NCI-H1092 (cell line): ENCODE results near the gene C3orf52.

ENCODE experiments used
- DNase-seq: peaks from one replicate; lab custom pipeline; 2025; lab: John Stamatoyannopoulos, UW

The C3orf52 gene

DNA sequence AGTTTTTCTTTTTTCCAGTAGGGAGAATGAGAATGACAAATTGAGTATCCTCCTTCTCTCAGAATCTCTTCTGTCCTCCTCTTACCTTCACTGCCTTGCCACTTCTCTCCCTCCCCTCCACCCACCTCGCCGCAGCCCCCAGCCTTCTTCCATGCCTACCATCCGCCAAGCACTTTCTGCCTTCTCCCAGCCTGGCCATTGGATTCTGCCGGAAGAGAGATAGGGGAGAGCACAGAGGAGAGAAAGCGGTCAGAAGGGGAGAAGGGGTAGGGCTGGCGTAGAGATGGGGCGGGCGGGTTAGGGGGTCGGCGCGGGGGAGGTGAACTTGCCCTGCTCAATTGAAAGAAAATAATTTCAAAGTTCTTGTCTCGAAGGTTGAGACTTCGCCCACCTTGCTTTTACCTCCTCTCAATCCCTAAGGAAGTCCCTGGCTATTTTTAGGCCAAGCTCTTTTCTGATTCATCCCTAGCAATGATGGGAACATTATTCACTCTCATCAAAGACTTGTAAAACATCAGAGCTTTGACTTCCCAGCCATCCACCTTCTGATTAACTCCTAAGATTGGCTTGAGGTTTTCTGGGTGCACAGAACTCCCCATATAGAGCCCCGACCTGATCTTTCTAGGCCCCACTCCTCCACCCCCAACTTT is 811 bp downstream of the C3orf52 start:
- DNase-seq, result no peak

DNA sequence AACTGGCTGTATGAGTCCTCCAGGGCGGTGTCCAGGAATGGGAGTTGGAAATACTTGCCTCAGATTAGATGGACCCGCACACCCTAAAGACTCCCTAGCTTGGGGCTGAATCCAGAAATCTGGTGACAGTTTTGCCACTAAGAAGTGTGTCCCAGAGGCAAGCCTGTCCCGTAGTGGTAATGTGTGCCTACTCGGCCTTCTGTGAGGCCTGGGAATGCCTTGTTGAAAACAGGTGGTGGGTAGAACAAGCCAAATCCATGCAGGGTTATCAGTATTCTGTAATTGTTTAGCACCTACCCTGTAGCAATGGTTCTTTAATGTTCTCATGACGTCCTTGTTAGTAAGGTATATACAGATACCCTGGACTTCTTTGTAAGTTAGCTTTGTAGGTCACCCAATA is 1.6 kb downstream of the C3orf52 start:
- no peak for DNase-seq

DNA sequence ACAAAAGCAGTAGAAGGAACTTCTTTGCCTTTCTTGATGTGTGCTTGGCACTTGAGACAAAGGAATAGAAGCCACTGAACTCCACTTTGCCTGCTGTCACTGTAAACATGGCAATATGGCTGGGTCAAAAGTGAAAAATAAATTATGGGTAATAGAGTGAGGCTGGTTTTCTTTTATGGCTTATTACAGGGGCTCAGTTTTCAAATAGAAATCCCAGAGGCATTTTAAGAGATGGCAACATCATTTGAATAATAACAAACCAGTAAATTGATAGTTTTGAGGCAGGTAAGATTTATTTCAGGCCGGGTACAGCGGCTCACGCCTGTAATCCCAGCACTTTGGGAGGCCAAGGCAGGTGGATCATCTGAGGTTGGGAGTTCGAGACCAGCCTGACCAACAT is 2.8 kb downstream of the C3orf52 start:
- DNase-seq, result no peak

GRCh38 chr3:112089956-112090886 is 4.0 kb downstream of the C3orf52 start:
- no peak for DNase-seq

GRCh38 chr3:112090887-112091586 is 4.8 kb downstream of the C3orf52 start:
- no peak for DNase-seq

DNA sequence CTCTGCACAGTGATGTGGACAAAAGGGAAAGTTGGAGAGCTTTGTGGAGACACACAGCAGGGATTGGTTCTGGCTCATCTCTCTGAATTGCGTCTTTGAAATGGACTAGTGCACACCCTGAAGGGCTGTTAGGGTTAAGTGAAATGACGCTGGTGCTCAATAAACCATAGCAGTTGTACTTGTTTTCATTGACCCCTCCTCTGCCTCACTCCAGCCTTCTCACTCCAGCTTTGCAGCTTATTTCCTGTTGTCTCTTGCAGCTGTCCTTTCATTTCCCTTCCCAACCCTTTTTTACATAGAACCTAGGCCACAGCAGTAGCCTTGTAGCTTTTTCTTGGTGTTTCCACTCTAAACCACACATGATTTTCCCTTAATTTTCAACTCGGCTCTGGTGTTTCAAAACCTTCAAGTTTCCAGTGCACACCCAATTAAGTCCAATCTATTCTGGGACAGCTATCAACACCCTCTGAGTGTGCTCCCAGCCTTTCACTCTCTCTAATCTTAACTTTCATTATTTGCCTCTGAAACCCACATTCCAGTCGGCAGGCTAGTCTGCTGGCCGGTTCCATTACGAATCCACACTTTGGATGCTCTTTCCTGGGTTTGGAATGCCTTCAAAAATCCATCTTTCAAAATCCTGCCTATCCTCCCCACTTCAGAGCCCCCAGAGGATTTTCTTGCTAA is 6.4 kb downstream of the C3orf52 start:
- DNase-seq, result no peak

DNA sequence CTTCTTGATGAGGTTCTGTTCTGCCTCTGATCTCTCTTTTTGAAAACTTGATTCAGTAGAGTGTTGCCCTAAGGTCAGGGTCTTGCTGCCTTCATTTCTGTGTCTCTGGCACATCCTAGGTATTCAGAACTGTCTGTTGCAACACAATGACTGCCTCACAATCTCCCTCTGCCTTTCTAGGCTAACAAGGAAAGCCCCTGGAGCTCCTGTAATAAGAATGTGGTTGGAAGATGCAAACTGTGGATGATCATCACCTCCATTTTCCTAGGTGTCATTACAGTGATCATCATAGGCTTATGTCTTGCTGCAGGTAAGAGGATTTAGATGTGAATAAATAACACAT is 7.0 kb downstream of the C3orf52 start:
- DNase-seq, result no peak

DNA sequence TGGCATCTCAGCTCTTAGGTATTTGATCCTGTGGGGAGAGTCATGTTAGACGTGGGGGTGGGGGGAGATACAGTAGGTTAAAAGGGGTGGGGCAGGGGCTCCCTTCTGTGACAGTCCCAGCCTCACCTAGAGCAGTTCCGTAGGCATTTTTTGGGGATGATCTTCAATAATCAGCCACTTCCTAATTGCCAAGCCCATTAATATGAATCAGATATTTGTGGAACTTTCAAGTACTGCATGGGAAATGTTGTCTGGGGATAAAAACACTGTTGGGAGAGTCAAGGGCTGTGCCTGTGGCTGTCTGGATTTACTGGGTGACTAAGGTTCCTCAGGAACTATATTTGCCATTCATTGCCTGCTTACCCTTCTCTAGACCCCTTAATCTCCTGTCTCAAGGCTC is 9.5 kb downstream of the C3orf52 start:
- no peak for DNase-seq

DNA sequence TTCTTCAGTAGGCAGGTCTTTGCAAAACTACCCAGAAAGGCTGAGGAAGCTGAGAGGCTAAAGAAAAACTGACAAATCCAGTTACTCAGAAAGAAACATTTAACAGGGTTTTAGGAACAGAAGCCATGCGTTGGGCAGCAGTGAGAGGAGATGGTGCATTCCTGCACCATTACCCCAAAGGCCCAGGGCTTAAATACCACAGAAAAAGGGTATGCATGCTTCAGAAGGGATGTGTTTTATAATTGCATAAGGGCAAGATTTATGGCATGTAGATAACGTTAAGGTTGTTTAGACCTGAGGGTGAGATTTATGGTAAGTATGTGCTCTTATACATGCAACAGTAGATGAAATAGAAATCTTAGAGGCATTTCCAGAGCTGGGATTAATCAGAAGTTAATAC is 10.0 kb downstream of the C3orf52 start:
- no peak for DNase-seq

DNA sequence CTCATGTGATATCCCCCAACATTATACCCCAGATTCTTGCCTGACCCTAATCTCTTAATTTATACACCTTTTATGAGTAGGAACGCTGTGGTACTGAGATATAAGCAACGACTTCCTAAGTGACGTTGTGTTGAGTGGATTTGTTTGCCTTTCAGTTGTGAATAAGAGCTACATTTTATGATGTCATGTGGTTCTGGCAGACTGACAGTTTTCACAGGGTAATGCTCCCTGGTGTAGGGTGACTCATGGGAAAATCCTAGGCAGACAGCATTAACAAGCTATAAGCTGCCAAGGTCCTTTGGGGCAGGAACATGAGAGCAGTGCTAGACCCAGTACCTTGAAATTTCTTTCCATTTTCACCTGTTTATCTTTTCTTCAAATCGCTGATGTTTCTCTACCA is 11.2 kb downstream of the C3orf52 start:
- peak; percentile 51 for DNase-seq

DNA sequence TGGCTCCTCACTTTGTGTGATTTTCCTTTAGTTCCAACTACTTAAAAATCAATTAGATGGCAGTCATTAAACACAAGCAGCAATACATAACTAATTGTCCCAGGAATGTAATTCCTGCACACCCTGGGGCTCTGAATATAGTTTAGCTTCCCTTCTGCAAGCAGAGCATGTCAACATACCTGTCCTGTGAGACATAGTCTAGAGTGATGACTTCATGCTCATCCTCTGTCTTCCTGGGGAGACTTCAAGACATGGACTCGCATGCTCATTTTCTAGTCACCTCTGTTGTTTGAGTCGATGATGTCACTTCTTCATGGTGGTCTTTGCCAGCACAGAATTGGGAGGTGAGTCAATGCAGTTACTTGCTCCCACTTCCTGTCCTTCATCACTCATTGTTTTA is 15.7 kb downstream of the C3orf52 start:
- DNase-seq, result no peak

DNA sequence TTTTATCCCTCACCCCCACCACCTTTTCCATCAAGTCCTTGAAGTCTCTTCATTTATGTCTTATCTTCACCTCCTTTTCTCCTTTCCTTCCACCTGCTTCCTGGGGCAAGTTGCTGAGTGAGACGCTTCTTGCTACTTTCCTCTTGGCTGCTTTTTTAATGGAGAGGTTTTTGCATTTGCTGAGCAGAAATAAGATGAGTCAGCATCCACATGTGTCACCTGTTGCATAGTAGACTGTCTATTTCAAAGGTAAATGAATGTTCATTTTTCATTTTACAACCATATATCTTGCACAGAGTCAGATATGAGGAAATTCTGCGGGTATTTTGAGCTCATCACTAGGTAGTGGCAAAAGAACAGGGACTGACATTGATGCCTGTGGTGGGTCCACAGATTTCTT is 18.6 kb downstream of the C3orf52 start:
- no peak for DNase-seq

- no peak for DNase-seq
Observed at GRCh38 chr3:112109322-112109721, 23.1 kb downstream of the C3orf52 start.

DNA sequence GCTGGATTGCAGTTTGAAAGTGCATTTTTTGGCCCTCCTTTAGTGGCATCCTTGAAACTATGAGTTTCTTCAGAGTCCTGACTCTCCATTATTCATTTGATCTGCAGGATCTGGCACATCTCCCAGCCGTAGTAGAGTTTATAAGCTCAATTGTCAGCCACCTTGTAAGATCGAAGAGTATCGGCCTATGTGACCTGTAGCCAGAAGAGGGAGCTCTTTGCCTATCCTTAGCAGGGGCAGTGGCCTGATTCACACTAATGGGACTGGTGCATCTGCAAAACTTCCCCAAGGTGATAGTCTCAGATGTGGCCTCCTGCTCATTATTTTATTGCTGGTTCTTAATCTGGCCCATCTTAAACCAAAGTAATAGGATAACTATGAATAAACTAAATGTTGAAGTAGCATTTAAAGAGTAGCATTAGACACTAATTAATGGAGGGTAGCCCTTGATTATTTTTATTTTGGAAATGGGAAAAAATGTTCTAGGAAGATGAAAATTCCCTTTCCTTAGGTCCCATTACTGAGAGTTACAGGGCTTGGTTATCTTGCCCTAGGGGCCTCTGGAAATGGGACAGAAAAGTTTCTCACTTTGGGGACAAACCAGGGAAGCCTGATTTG is 25.7 kb downstream of the C3orf52 start:
- DNase-seq, result peak; percentile 40

- no peak for DNase-seq
Observed at GRCh38 chr3:112114576-112115160, 28.5 kb downstream of the C3orf52 start.

GRCh38 chr3:112115161-112115739 is 29.1 kb downstream of the C3orf52 start:
- no peak for DNase-seq

GRCh38 chr3:112115806-112116383 is 29.7 kb downstream of the C3orf52 start:
- DNase-seq, result no peak

DNA sequence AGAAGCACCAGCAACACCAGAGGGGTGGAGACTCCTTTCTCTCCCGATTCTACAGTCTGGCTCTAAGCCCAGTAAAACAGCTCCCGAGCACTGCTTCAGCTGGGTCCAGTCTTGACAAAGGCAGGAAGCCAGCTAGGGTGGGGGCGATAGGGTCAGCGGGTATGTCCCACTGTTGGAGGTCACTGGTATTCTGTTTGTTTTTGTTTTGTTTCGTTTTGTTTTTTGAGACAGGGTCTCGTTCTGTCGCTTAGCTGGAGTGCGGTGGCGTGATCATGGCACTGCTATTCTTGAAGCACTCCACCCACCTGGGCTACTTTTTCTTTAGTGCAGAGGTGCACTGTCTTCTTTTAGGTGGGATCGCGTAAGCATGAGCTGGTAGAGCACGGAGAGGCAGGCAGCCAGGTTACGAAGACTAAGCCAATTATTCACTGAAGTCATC is 30.6 kb downstream of the C3orf52 start:
- no peak for DNase-seq

GRCh38 chr3:112117415-112117814 is 31.2 kb downstream of the C3orf52 start:
- DNase-seq, result no peak

DNA sequence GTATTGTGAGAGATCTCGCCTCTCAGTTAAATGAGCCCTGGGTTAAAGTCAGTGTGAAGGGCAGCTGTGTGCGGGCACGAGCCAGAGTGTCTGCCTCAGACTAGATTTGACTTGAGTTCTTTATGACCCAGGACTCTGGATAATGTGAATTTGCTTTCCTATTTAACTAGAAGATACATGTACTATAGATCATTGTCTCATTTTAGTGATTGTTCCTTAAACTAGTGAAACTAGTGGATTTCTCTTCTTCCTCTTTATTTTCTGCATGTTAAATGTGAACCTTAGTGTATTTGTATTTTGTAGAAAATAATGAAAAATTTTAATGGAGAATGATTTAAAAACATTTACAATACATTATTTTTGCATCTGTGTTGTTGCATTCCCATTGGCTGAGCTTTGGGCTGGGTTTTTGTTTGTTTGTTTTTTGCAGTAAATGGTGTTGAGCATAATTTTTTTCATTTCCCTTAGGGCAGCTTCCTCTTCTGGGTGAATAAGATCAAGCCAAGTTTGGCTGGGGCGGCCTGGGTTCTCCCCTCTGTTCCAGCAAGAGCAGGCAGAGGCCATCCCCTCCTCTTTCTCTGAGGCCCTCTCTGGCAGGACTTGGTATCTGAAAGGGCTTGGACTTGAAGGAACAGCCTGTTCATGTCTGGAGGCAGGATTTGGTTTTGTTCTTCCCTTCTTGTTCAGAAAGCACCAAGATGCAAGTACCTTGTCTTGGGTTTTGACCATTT is 31.8 kb downstream of the C3orf52 start:
- DNase-seq, result no peak
